SJSA1 (cell line): Measurements from ENCODE around the gene FBN2. TPM values are rescaled to one million over a fixed set of nuclear protein-coding genes. Genes with fewer than 3 reads are reported as not detected.

Experiments
- DNase-seq, 2 experiments: peaks; one replicate each; pipeline ENCODE4 v3.0.0-alpha.2; 2015 to 2020; ENCODE audit warnings: low spot score in 2 of 2, low read depth in 1 of 2
- H3K27ac ChIP-seq: fragments of 250-450 bp; sonication (Bioruptor Pico); 2 replicates; pipeline ENCODE4 v1.5.1; 2020; ENCODE audit warnings: mild to moderate bottlenecking, moderate library complexity
- H3K27me3 ChIP-seq: fragments of 250-450 bp; sonication (Bioruptor Pico); replicated peaks from 2 replicates; pipeline ENCODE4 v1.5.1; 2020; ENCODE audit warnings: mild to moderate bottlenecking, moderate library complexity
- H3K36me3 ChIP-seq: fragments of 250-450 bp; sonication (Bioruptor Pico); 2 replicates; pipeline ENCODE4 v1.5.1; 2020; ENCODE audit warnings: mild to moderate bottlenecking
- H3K4me1 ChIP-seq: fragments of 250-450 bp; sonication (Bioruptor Pico); replicated peaks from 2 replicates; pipeline ENCODE4 v1.6.1; 2021; ENCODE audit warnings: mild to moderate bottlenecking
- H3K4me3 ChIP-seq: fragments of 250-450 bp; sonication (Bioruptor Pico); 2 replicates; pipeline ENCODE4 v1.5.1; 2020; ENCODE audit warnings: mild to moderate bottlenecking
- H3K9me3 ChIP-seq: fragments of 250-450 bp; sonication (Bioruptor Pico); replicated peaks from 2 replicates; pipeline ENCODE4 v1.5.1; 2020; ENCODE audit warnings: mild to moderate bottlenecking
- total RNA-seq: library from RNA; depleted of rRNA; stranded (reverse); fragments of >200 nt; shearing (Covaris generic); gene quantifications from 2 replicates; pipeline ENCODE4 v1.2.3, GENCODE V29; 2014; rRNA removed

Gene FBN2
- 16.1 and 18.5 TPM in 2 replicates for total RNA-seq

DNA sequence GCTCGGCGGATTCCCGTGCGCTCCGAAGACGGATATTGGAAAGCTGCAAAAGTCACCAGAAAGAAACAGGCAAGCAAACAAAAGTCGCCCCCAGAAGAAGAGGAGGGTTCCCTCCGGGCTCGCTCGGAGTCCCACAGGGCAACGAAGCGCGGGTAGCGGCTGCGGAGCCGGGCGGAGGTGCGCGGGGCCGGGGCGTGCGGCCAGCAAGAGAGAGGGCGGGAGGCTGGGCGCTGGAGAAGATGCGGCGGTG is at the start of gene FBN2:
FBN2 (minus strand) TSS at position 246 of the 250 bp plus-strand sequence. CDS start 642 bp downstream, outside the sequence.
- Histone ChIP-seq H3K4me3 (peak within 1 kb of the TSS; percentile 42), H3K36me3 (no peaks in the 10 kb centered on the region), H3K9me3 (no peaks in the 10 kb centered on the region), H3K27ac (no peak within 1 kb of the TSS), H3K27me3 (peaks cover 44% of the 10 kb centered on the region), H3K4me1 (peaks cover 25% of the 10 kb centered on the region)
- no peak for DNase-seq

DNA sequence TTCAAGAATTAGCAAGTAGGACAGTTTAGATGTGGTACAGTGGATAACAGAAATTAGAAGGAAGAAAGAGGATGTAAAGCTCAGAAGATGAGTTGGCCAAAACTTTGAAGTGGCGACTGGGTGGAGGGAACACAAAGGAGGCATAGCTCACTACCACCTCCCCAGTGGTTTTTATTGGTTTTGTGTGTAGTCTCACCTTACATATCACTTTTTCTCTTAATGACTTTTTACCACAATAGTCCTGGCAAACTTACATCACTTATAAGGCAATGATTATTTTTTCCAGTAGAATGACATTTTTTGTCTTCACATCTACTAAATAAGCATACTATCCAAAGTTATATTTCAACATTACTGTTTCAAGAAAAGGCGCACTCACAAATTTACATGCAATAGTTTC is 49.2 kb upstream of the FBN2 start:
- no peak for DNase-seq
- H3K9me3 ChIP-seq, result no peaks in the 10 kb centered on the region
- H3K27me3 ChIP-seq, result no peaks in the 10 kb centered on the region
- no peaks in the 10 kb centered on the region for H3K4me1 ChIP-seq
- H3K36me3 ChIP-seq, result no peaks in the 10 kb centered on the region
- no peak overlapping the region for H3K27ac ChIP-seq
- H3K4me3 ChIP-seq, result no peak overlapping the region

DNA sequence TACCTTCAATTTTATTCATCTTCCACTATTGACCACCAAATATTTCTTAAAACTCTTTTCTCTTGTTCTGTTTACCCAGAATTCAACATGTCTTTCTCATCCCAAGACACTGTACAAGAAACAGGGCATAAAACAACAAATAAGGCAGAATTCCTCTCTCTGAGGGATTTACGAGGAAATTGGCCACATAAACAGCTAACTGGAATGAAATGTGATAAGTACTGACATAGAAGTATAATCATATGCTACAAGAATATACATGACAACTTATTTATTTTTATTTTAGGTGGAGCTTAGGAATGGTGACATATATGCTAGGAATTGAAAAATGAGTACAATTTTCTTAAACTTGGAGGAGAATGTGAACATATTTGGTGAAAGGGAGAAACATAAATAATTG is 48.8 kb upstream of the FBN2 start:
- Histone ChIP-seq H3K27ac (no peak overlapping the region), H3K4me1 (no peaks in the 10 kb centered on the region), H3K27me3 (no peaks in the 10 kb centered on the region), H3K36me3 (no peaks in the 10 kb centered on the region), H3K4me3 (no peak overlapping the region), H3K9me3 (no peaks in the 10 kb centered on the region)
- DNase-seq, result no peak

DNA sequence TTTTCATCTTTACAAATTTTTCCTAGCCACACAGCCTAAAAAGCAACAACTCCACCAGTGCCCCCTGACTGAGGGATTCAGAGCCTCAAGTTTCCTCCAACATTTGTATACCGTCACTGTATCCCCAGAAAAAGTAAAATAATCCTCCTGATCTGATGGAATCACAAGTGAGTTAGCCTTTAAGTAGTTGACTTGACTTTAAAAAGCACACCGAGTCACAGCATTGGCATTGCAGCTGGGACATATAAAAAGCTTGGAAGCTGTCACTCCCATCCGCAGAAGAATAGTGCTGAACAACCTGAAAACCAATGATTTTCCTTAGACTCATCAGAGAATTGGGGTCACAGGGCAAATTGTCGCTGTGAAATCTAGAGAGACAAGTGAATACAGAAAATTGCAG is 41.6 kb upstream of the FBN2 start:
- Histone ChIP-seq H3K4me1 (no peaks in the 10 kb centered on the region), H3K27ac (no peak overlapping the region), H3K27me3 (no peaks in the 10 kb centered on the region), H3K4me3 (no peak overlapping the region), H3K36me3 (no peaks in the 10 kb centered on the region), H3K9me3 (no peaks in the 10 kb centered on the region)
- no peak for DNase-seq

DNA sequence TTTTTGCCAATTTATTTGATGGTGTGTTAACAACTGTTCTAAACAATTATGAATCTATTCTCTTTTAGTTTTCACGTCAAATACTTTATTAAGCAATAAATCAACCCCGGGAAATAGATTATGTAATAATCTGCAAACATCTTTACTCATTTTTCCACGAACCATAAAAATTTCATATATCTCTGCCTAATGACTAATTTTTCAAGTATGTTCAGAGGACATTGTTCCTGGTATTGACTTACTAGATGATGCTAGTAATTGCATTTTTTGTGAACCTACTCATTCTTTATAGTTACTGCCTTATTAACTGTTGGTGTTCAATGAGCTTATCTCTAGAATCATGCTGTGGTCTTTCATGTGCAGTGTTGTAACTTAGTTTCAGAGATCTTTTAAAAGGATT is 41.0 kb upstream of the FBN2 start:
- DNase-seq, result no peak

DNA sequence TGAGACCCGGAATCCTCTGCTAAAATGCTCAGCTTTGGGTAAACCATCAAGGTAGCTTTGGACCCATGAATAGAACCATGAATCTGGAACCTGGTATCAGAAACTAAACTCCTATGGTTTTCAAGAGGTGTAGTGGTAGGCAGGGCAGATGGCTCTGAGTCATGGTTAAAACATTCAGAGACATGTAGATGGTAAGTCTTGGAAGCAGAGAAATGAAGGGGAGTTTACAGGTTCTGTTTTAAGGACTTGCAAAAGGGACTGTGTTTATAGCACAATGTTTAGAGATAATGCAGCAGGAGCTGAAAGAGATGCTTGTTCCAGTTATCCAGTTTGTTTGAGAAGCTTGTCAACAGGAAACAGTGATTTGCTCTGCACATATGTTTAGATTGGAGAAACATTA is 36.0 kb upstream of the FBN2 start:
- Histone ChIP-seq H3K36me3 (no peaks in the 10 kb centered on the region), H3K9me3 (no peaks in the 10 kb centered on the region), H3K4me1 (no peaks in the 10 kb centered on the region), H3K4me3 (no peak overlapping the region), H3K27ac (no peak overlapping the region), H3K27me3 (no peaks in the 10 kb centered on the region)
- no peak for DNase-seq

More for the DNA sequence above, 41.0 kb upstream of the FBN2 start:
- Histone ChIP-seq H3K9me3 (no peaks in the 10 kb centered on the region), H3K27ac (no peak overlapping the region), H3K36me3 (no peaks in the 10 kb centered on the region), H3K4me1 (no peaks in the 10 kb centered on the region), H3K4me3 (no peak overlapping the region), H3K27me3 (no peaks in the 10 kb centered on the region)

DNA sequence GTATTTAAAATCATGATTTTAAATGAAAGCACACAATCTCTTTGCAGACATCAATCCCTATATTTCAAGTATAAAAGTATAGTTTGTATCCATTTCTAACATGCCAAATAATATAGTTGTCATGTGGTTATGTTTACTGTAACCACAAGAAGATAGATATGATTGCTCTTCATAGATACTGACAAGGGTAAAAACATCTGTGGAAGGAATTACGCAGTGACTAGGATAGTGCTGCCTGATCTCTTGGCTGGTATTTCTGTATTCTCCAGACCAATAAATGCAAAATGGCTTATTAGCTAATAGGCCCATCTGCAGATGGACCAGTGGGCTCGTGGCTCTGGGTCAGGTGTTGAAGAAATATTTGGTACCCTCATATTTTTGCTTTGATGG is 34.9 kb upstream of the FBN2 start:
- H3K27me3 ChIP-seq, result no peaks in the 10 kb centered on the region

DNA sequence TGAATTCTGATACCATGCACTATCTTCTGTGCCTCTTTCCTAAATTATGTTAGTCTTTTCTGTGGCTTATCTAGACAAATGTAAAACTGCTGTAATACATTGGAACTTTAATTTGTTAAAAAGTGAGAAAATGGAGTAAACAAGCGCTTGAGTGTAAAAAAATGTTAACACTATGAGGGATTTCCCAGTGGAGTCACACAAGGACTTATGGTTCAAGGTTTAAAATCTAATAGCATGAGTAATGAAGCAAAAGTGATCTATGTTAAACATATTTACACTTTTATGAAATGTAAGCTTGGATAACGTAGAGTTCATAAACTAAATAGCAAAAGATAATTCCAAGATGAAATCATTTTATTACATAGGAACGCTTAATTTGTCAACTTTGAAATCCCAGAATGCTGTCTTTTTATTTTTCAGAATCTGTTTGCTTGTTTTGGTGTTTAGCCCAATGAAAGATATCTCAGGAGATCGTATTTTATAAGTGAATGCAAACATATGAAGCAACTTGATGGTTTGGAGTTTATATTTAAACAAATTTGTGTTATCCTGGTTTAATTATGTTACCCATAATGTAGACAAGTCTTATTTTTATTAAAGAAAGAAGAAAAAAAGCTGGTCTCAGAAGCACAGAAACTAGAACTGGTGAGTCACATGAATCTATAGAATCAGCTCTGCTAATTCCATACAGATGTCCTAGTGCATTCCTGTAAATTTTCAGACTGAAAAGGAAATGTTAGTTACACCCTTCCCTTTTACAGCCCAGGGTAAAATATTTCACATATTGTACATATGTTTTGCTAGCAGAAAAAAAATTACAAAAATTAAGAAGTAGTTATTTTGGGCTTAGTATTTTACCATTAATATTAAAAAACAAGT is 34.2 kb upstream of the FBN2 start:
- no peak for DNase-seq
- no peak overlapping the region for H3K4me3 ChIP-seq
- H3K36me3 ChIP-seq, result no peaks in the 10 kb centered on the region
- H3K27ac ChIP-seq, result no peak overlapping the region
- H3K9me3 ChIP-seq, result no peaks in the 10 kb centered on the region
- no peaks in the 10 kb centered on the region for H3K27me3 ChIP-seq
- H3K4me1 ChIP-seq, result no peaks in the 10 kb centered on the region

More for the DNA sequence above, 34.9 kb upstream of the FBN2 start:
- H3K4me1 ChIP-seq, result no peaks in the 10 kb centered on the region
- H3K4me3 ChIP-seq, result no peak overlapping the region
- DNase-seq, result no peak
- H3K9me3 ChIP-seq, result no peaks in the 10 kb centered on the region
- H3K36me3 ChIP-seq, result no peaks in the 10 kb centered on the region
- no peak overlapping the region for H3K27ac ChIP-seq

DNA sequence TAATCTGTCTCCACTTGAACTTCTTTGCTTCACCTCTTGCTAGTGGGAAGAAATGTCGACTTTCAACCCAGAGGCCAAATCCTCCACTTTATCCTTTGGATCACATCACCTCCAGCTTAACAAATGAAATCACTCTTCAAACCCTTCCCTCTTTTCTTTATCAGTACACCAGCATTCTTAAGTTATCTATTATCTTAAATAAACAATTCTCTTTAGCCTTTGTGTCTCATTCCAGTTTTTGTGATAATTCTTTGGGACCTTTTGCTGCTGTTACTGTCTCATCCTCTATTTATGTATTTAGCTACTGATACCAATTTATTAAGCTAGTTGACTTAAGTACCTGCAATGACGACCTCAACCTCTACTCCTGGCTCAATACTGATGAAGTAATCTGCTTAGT is 28.1 kb upstream of the FBN2 start:
- Histone ChIP-seq H3K4me3 (no peak overlapping the region), H3K4me1 (no peaks in the 10 kb centered on the region), H3K36me3 (no peaks in the 10 kb centered on the region), H3K27me3 (no peaks in the 10 kb centered on the region), H3K27ac (no peak overlapping the region), H3K9me3 (no peaks in the 10 kb centered on the region)
- DNase-seq, result no peak

DNA sequence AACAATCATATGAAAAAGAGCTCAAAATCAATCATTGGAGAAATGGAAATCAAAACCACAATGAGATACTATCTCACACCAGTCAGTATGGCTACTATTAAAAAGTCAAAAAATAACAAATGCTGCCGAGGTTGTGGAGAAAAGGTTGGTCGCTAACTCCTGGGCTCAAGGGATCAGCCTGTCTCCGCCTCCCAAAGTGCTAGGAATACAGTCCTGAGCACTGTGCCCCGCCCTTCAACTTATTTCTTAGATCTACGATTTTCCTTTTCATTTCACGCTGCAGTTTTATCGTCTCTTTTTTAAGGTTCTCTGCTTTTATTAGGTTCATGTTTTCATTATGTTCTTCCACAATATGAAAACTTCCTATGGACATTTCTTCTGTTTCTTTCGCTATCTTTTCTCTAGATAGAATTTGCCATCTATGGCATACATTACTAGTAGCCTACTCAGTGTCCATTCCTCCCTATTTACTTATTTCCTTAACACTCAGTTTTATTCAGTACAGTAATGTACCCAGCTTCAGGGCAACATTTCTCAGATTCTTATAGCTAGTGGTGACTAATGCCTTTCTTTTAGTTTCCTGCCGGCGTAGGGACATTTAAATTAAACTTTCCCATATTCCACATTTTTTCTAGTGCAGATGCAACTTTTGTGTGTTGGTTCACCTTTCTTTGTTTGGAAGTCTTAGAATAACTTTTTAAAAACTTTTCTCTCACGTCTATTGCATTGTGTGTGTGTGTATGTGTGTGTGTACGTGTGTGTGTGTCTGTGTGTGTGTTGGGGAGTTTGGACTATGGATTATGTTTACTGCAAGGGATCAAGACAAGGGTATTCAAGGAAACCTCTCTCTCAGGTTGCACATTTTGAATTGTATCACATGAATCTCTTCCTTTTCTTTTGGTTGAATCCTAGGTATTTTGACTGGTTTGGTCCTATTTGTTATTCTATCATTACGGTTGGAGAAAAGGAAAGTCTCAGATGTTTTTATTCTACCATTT is 21.6 kb upstream of the FBN2 start:
- Histone ChIP-seq H3K4me3 (no peak overlapping the region), H3K9me3 (no peaks in the 10 kb centered on the region), H3K27ac (no peak overlapping the region), H3K4me1 (no peaks in the 10 kb centered on the region), H3K36me3 (no peaks in the 10 kb centered on the region), H3K27me3 (no peaks in the 10 kb centered on the region)
- no peak for DNase-seq

DNA sequence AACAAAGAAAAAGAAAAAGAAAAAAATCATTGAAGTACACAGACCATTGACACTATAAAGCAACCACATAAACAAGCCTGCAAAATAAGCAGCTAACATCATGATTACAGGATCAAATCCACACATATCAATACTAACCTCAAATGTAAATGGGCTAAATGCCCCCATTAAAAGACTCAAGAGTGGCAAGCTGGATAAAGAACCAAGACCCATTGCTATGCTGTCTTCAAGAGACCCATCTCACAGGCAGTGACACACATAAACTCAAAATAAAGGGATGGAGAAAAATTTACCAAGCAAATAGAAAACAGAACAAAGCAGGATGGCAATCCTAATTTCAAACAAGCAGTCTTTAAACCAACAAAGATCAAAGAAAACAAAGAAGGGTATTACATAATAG is 15.7 kb upstream of the FBN2 start:
- no peaks in the 10 kb centered on the region for H3K36me3 ChIP-seq
- peaks cover 4% of the 10 kb centered on the region for H3K9me3 ChIP-seq
- no peaks in the 10 kb centered on the region for H3K27me3 ChIP-seq
- no peak overlapping the region for H3K4me3 ChIP-seq
- no peaks in the 10 kb centered on the region for H3K4me1 ChIP-seq
- H3K27ac ChIP-seq, result no peak overlapping the region
- no peak for DNase-seq

DNA sequence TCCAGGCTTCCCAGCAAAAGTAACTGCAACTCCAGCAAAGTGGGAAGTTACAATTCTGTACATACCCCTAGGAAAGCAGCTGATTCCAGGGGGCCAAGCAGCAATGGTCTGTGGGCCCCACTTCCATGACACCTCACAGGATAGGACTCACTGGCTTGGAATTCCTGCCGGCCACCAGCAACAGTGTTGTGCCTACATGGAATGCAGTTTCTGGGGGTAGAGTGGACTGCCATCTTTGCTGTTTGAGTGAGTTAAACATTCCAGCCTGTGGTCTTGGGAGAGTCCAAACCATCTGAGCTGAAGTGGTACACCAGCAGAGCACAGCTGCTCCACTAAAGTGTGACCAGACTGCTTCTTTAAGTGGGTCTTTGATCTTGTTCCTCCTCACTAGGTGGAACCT is 13.4 kb upstream of the FBN2 start:
- Histone ChIP-seq H3K4me1 (no peaks in the 10 kb centered on the region), H3K27me3 (no peaks in the 10 kb centered on the region), H3K4me3 (no peak overlapping the region), H3K36me3 (no peaks in the 10 kb centered on the region), H3K27ac (no peak overlapping the region), H3K9me3 (peaks cover 4% of the 10 kb centered on the region)
- DNase-seq, result no peak

DNA sequence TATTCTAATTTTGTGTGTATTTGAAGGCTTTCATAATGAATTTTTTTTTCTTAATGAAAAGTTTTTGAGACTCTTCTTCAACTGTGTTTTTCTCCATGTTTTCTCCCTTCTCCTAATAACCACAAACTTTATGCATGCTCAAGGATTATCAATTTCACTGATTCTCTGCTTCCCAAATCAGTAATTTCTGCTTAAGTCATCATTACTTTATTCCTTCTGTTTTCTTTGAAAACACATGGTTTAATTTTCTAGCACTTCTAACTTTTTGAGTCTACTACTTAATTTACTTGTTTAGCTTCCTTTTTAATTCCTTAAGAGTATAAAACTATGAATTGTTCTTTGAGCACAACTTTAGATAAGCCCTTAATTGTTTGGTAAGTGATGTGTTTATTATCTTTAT is 11.5 kb upstream of the FBN2 start:
- Histone ChIP-seq H3K9me3 (peaks cover 4% of the 10 kb centered on the region), H3K36me3 (no peaks in the 10 kb centered on the region), H3K27me3 (no peaks in the 10 kb centered on the region), H3K27ac (no peak overlapping the region), H3K4me3 (no peak overlapping the region), H3K4me1 (no peaks in the 10 kb centered on the region)
- no peak for DNase-seq

DNA sequence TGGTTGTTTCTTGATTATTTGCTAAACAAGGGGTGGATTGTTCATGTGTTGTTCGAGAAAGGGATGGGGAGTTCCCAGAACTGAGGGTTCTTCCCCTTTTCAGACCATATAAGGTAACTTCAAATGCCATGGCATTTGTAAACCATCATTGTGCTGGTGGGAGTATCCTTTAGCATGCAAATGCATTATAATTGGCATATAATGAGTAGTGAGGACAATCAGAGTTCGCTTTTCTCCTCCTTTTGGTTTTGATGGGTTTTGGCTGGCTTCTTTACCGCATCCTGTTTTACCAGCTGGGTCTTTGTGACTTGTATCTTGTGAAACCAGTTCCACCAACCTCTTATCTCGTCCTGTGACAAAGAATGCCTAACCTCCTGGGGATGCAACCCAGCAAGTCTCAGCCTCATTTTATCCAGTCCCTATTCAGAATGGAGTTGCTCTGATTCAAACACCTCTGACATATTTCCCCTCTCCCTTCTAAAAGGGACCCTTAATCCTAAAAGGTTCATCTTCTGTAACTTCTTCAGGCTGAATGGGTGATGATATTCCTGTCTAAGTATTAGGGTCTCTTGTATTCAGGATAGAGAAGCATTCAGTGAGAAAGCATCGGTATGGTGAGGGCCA is 8.7 kb upstream of the FBN2 start:
- H3K4me1 ChIP-seq, result no peaks in the 10 kb centered on the region
- H3K36me3 ChIP-seq, result no peaks in the 10 kb centered on the region
- no peak overlapping the region for H3K27ac ChIP-seq
- no peak overlapping the region for H3K4me3 ChIP-seq
- no peaks in the 10 kb centered on the region for H3K9me3 ChIP-seq
- H3K27me3 ChIP-seq, result no peaks in the 10 kb centered on the region
- DNase-seq, result no peak
